ENCODE data around the gene FZD8. TPM values are rescaled to one million over a fixed set of nuclear protein-coding genes. Genes with fewer than 3 reads are reported as not detected.
A peak's percentile ranks its signal among the peaks of the same experiment; 100 is the strongest.

The FZD8 gene
- total RNA-seq, 4 donors from 2014 or later = 3.5 to 10.3 (median 6.0) TPM

- H3K27ac ChIP-seq = no peak overlapping the region
- H3K9me3 ChIP-seq = no peaks in the 10 kb centered on the region
- peaks cover 47% of the 10 kb centered on the region for H3K4me1 ChIP-seq
- TF ChIP-seq CTCF (IDR thresholded peaks at IDR 0.05) = no peak
- TF ChIP-seq POLR2AphosphoS5 (IDR thresholded peaks at IDR 0.05) = no peak
- H3K27me3 ChIP-seq = peaks cover 7% of the 10 kb centered on the region
- WGBS = 48% methylated on average over 8 of the region's 8 CpGs
- no peaks in the 10 kb centered on the region for H3K36me3 ChIP-seq
- DNase-seq (ENCODE audit: low spot score in 2 of 2) = no peak
- no peak overlapping the region for H3K4me3 ChIP-seq
Observed at GRCh38 chr10:35637462-35637861, 4.6 kb downstream of the FZD8 start.

GRCh38 chr10:35636956-35637355 is 5.1 kb downstream of the FZD8 start:
- DNase-seq (ENCODE audit: low spot score in 2 of 2) = no peak
- H3K4me1 ChIP-seq = peaks cover 44% of the 10 kb centered on the region
- no peaks in the 10 kb centered on the region for H3K9me3 ChIP-seq
- H3K27ac ChIP-seq = no peak overlapping the region
- H3K4me3 ChIP-seq = no peak overlapping the region
- peaks cover 7% of the 10 kb centered on the region for H3K27me3 ChIP-seq
- H3K36me3 ChIP-seq = no peaks in the 10 kb centered on the region
- WGBS = 44% methylated on average over 7 of the region's 7 CpGs
- TF ChIP-seq EP300 (IDR thresholded peaks at IDR 0.05) = no peak
- TF ChIP-seq CTCF (IDR thresholded peaks at IDR 0.05) = no peak
- TF ChIP-seq POLR2AphosphoS5 (IDR thresholded peaks at IDR 0.05) = no peak
- TF ChIP-seq POLR2A (IDR thresholded peaks at IDR 0.05) = no peak

GRCh38 chr10:35635576-35635975 is 6.5 kb downstream of the FZD8 start:
- Histone ChIP-seq H3K4me3 (no peak overlapping the region), H3K27me3 (peaks cover 7% of the 10 kb centered on the region), H3K27ac (no peak overlapping the region), H3K4me1 (peaks cover 37% of the 10 kb centered on the region), H3K9me3 (no peaks in the 10 kb centered on the region), H3K36me3 (no peaks in the 10 kb centered on the region)
- TF ChIP-seq CTCF (IDR thresholded peaks at IDR 0.05) = peak; percentile 78
- no peak for TF ChIP-seq EP300 (IDR thresholded peaks at IDR 0.05)
- DNase-seq (ENCODE audit: low spot score in 2 of 2) = no peak
- WGBS = 8% methylated on average over 6 of the region's 6 CpGs

GRCh38 chr10:35633006-35633980 is 8.8 kb downstream of the FZD8 start:
- Histone ChIP-seq H3K9me3 (no peaks in the 10 kb centered on the region), H3K4me1 (peaks cover 18% of the 10 kb centered on the region), H3K27ac (no peak overlapping the region), H3K4me3 (no peak overlapping the region), H3K27me3 (no peaks in the 10 kb centered on the region), H3K36me3 (no peaks in the 10 kb centered on the region)
- TF ChIP-seq EP300 (IDR thresholded peaks at IDR 0.05) (no peak), POLR2A (IDR thresholded peaks at IDR 0.05) (no peak), CTCF (IDR thresholded peaks at IDR 0.05) (no peak), POLR2AphosphoS5 (IDR thresholded peaks at IDR 0.05) (no peak)
- DNase-seq (ENCODE audit: low spot score in 2 of 2) = no peak
- 58% methylated on average over 12 of the region's 12 CpGs for WGBS

- Histone ChIP-seq H3K27me3 (no peaks in the 10 kb centered on the region), H3K27ac (no peak overlapping the region), H3K4me3 (no peak overlapping the region), H3K36me3 (no peaks in the 10 kb centered on the region), H3K4me1 (peaks cover 11% of the 10 kb centered on the region), H3K9me3 (no peaks in the 10 kb centered on the region)
- TF ChIP-seq POLR2A (IDR thresholded peaks at IDR 0.05) (no peak), CTCF (IDR thresholded peaks at IDR 0.05) (no peak), EP300 (IDR thresholded peaks at IDR 0.05) (no peak), POLR2AphosphoS5 (IDR thresholded peaks at IDR 0.05) (no peak)
- DNase-seq (ENCODE audit: low spot score in 2 of 2) = no peak
Observed at GRCh38 chr10:35632027-35632426, 10.1 kb downstream of the FZD8 start.

Data from suprapubic skin (tissue), 4 donors.